ENCODE results near the gene C4orf17. TPM values are rescaled to one million over a fixed set of nuclear protein-coding genes. Genes with fewer than 3 reads are reported as not detected.

C4orf17 gene
- total RNA-seq, 3 donors from 2014 or later (not counting 1 experiment from before 2014, with no cell fraction given), result not detected

GRCh38 chr4:99463566-99463965 lies 47.3 kb upstream of the C4orf17 start:
- 72% methylated on average over 2 of the region's 2 CpGs for WGBS (ENCODE audit: insufficient coverage)
- Mint-ChIP-seq H3K27ac (no peak overlapping the region), H3K4me3 (no peak overlapping the region), H3K36me3 (no peaks in the 10 kb centered on the region), H3K9me3 (no peaks in the 10 kb centered on the region), H3K4me1 (no peaks in the 10 kb centered on the region), H3K27me3 (ENCODE audit: low read depth in 2 of 2) (peaks cover 18 to 37% of the 10 kb centered on the region in 2 donors)
- no peak overlapping the region for H3K4me3 ChIP-seq (ENCODE audit: low read length)
- DNase-seq (no peak), ATAC-seq (no peak)
- no peaks in the 10 kb centered on the region for H3K36me3 ChIP-seq (ENCODE audit: control insufficient read depth, insufficient read depth, low read length)
- H3K4me1 ChIP-seq (ENCODE audit: control insufficient read depth, insufficient read depth, low read length), result no peaks in the 10 kb centered on the region
- H3K9me3 ChIP-seq (ENCODE audit: control insufficient read depth, insufficient read depth, low read length), result no peaks in the 10 kb centered on the region
- no peak for TF ChIP-seq CTCF (IDR thresholded peaks at IDR 0.05)
- H3K27ac ChIP-seq (ENCODE audit: low read length), result no peak overlapping the region
- intact Hi-C loops (cut with micrococcal nuclease), result loop anchor here (2.0 kb wide), 1 partner anchor 345 kb away; no protein-coding TSS in a partner anchor
- H3K27me3 ChIP-seq (ENCODE audit: control insufficient read depth, insufficient read depth, low read length), result peaks cover 2% of the 10 kb centered on the region

GRCh38 chr4:99467887-99468286 lies 42.9 kb upstream of the C4orf17 start:
- DNase-seq (no peak), ATAC-seq (no peak)
- Histone ChIP-seq H3K27me3 (ENCODE audit: control insufficient read depth, insufficient read depth, low read length) (peaks cover 2% of the 10 kb centered on the region), H3K9me3 (ENCODE audit: control insufficient read depth, insufficient read depth, low read length) (no peaks in the 10 kb centered on the region), H3K4me3 (ENCODE audit: low read length) (no peak overlapping the region), H3K36me3 (ENCODE audit: control insufficient read depth, insufficient read depth, low read length) (no peaks in the 10 kb centered on the region), H3K4me1 (ENCODE audit: control insufficient read depth, insufficient read depth, low read length) (no peaks in the 10 kb centered on the region), H3K27ac (ENCODE audit: low read length) (no peak overlapping the region)
- Mint-ChIP-seq H3K4me1 (no peaks in the 10 kb centered on the region), H3K36me3 (no peaks in the 10 kb centered on the region), H3K4me3 (no peak overlapping the region), H3K9me3 (no peaks in the 10 kb centered on the region), H3K27ac (no peak overlapping the region), H3K27me3 (ENCODE audit: low read depth in 2 of 2) (peaks cover 17 to 43% of the 10 kb centered on the region in 2 donors)
- WGBS (ENCODE audit: insufficient coverage), result 80% methylated on average over 1 of the region's 2 CpGs
- no peak for TF ChIP-seq CTCF (IDR thresholded peaks at IDR 0.05)
- intact Hi-C loops (cut with micrococcal nuclease), result no loop called here

GRCh38 chr4:99468889-99469288 lies 41.9 kb upstream of the C4orf17 start:
- ATAC-seq (no peak), DNase-seq (no peak)
- Mint-ChIP-seq H3K4me1 (no peaks in the 10 kb centered on the region), H3K9me3 (no peaks in the 10 kb centered on the region), H3K27ac (no peak overlapping the region), H3K4me3 (no peak overlapping the region), H3K36me3 (no peaks in the 10 kb centered on the region), H3K27me3 (ENCODE audit: low read depth in 2 of 2) (peaks cover 20 to 40% of the 10 kb centered on the region in 2 donors)
- Histone ChIP-seq H3K36me3 (ENCODE audit: control insufficient read depth, insufficient read depth, low read length) (no peaks in the 10 kb centered on the region), H3K27me3 (ENCODE audit: control insufficient read depth, insufficient read depth, low read length) (peaks cover 2% of the 10 kb centered on the region), H3K4me1 (ENCODE audit: control insufficient read depth, insufficient read depth, low read length) (no peaks in the 10 kb centered on the region), H3K9me3 (ENCODE audit: control insufficient read depth, insufficient read depth, low read length) (no peaks in the 10 kb centered on the region), H3K27ac (ENCODE audit: low read length) (no peak overlapping the region), H3K4me3 (ENCODE audit: low read length) (no peak overlapping the region)
- intact Hi-C loops (cut with micrococcal nuclease), result no loop called here
- 78% methylated on average over 1 of the region's 1 CpG for WGBS (ENCODE audit: insufficient coverage)
- no peak for TF ChIP-seq CTCF (IDR thresholded peaks at IDR 0.05)

- H3K9me3 Mint-ChIP-seq, result no peaks in the 10 kb centered on the region
- no peak overlapping the region for H3K4me3 Mint-ChIP-seq
- ATAC-seq (no peak), DNase-seq (no peak)
- TF ChIP-seq CTCF (IDR thresholded peaks at IDR 0.05), result no peak
- H3K36me3 Mint-ChIP-seq, result no peaks in the 10 kb centered on the region
- H3K27ac Mint-ChIP-seq, result no peak overlapping the region
- H3K4me1 Mint-ChIP-seq, result no peaks in the 10 kb centered on the region
- H3K4me1 ChIP-seq (ENCODE audit: control insufficient read depth, insufficient read depth, low read length), result no peaks in the 10 kb centered on the region
- no peaks in the 10 kb centered on the region for H3K27me3 ChIP-seq (ENCODE audit: control insufficient read depth, insufficient read depth, low read length)
- no peak overlapping the region for H3K4me3 ChIP-seq (ENCODE audit: low read length)
- H3K36me3 ChIP-seq (ENCODE audit: control insufficient read depth, insufficient read depth, low read length), result no peaks in the 10 kb centered on the region
- no peak overlapping the region for H3K27ac ChIP-seq (ENCODE audit: low read length)
- intact Hi-C loops (cut with micrococcal nuclease), result no loop called here
- peaks cover 13 to 28% of the 10 kb centered on the region in 2 donors for H3K27me3 Mint-ChIP-seq (ENCODE audit: low read depth in 2 of 2)
- H3K9me3 ChIP-seq (ENCODE audit: control insufficient read depth, insufficient read depth, low read length), result no peaks in the 10 kb centered on the region
Observed at GRCh38 chr4:99471349-99471748, 39.5 kb upstream of the C4orf17 start.
